Activated CD8-positive, alpha-beta memory T cell treated with anti-CD3 and anti-CD28 coated beads for 24 hours (primary cell): ENCODE data around the gene MVD.

Source experiments
- DNase-seq: peaks from one replicate; pipeline ENCODE4 v3.0.0-alpha.2; 2020

The MVD gene

GRCh38 chr16:88697116-88697830 is 34.4 kb upstream of the MVD start:
- no peak for DNase-seq

DNA sequence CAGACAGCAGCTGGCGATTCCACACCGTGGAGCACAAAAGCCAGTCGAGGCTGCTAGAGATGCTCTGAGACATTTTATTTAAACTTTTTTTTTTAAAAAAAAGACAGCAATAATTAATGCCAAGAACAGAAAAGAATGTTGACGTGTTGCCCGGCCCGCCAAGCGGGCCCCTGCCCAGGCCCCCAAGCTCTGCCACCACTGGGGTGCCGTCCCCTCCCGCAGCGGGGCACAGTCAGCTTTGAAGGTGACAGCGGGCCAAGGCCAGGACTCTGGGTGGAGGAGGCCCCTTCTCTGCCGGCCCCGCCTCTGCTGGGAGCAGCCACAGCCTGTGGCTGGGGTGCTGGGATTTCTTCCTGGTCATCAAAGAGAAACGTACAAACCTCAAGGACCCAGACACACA is 33.5 kb upstream of the MVD start:
- no peak for DNase-seq

- no peak for DNase-seq
Observed at GRCh38 chr16:88695753-88696152, 32.9 kb upstream of the MVD start.

DNA sequence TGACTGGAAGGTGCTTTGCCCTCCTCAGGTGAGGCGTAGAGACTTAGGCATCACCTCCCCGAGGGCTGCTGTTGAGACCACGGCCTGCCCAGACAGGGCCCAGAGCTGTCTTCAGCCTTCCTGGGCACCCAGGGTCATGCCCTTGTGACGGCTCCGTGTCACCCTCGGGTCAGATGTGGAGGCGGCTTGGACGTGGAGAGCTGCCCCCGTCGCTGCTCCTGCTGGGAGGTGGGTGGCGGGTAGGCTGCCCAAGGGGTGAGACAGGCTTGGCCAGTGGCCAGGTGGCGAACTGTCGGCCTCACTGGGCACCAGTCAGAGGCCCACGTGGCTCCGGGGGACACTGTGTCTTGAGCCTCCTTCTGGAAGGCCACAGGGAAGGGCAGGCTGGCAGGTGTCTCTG is 32.3 kb upstream of the MVD start:
- DNase-seq: no peak

DNA sequence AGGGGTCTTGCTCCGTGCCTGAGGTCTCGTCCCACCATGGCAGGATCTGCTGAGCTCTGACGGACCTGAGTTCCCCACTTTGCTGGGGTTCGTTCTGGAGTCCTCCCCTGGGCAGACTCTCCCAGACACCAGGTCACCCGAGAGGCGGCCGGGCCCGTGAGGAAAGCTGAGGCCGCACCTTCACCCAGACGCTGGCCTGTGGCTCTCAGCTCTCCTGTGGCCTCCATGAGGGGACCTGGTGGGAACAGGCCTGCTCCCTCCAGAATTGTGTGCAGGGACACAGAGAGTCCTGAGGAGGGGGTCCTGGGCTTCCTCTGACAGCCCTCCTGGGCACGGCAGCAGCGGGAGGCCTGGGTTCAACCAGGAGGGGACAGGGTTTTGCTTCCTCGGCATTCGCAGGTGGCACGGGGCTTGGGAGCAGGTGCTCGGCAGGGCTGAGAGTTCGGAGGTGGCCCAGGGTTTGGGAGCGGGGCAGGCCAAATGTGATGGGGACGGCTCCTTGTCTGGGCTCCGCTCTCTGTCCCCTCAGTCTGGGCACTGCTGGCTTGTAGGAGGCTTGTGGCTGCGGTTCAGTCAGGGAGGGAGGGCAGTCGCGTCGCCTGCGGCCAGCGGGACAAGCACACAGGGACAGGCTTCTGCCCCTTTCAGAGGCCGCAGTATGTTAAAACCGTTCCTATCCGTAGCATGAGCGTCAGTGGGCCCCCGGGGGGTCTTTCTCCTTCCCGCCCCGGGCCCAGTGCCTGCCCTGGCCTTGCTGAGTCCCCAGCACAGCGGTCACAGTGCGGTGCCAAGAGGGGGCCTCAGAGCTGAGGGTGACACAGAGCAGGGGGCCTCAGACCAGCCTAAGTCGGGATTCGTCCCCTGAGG is 31.6 kb upstream of the MVD start:
- no peak for DNase-seq

GRCh38 chr16:88693420-88694177 is 30.7 kb upstream of the MVD start:
- DNase-seq: no peak

DNA sequence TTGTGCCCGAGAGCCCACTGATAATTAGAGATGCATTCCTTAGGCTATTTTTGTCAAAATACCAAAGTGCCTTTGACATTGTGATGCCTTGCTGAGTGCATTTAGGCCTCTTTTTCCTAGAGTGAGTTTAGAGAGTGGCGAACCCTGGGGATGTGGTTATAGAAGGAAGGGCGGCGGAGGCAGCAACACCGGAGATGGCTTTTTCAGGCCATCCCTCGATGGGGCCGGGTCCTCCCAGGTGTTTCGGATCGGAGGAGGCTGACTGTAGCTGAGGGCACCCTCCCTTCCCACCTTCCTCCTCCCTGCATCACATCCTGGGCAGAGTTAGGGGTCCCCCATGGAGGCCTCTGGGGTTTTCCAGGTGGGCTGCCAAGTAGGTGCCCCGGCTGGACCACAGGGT is 30.0 kb upstream of the MVD start:
- no peak for DNase-seq

- no peak for DNase-seq
Observed at GRCh38 chr16:88691924-88692560, 29.2 kb upstream of the MVD start.

GRCh38 chr16:88691129-88691813 is 28.4 kb upstream of the MVD start:
- no peak for DNase-seq

- no peak for DNase-seq
Observed at GRCh38 chr16:88690341-88691128, 27.6 kb upstream of the MVD start.

- no peak for DNase-seq
Observed at GRCh38 chr16:88688013-88688778, 25.3 kb upstream of the MVD start.

GRCh38 chr16:88687676-88688012 is 24.8 kb upstream of the MVD start:
- DNase-seq: no peak

GRCh38 chr16:88687254-88687576 is 24.3 kb upstream of the MVD start:
- DNase-seq: no peak

DNA sequence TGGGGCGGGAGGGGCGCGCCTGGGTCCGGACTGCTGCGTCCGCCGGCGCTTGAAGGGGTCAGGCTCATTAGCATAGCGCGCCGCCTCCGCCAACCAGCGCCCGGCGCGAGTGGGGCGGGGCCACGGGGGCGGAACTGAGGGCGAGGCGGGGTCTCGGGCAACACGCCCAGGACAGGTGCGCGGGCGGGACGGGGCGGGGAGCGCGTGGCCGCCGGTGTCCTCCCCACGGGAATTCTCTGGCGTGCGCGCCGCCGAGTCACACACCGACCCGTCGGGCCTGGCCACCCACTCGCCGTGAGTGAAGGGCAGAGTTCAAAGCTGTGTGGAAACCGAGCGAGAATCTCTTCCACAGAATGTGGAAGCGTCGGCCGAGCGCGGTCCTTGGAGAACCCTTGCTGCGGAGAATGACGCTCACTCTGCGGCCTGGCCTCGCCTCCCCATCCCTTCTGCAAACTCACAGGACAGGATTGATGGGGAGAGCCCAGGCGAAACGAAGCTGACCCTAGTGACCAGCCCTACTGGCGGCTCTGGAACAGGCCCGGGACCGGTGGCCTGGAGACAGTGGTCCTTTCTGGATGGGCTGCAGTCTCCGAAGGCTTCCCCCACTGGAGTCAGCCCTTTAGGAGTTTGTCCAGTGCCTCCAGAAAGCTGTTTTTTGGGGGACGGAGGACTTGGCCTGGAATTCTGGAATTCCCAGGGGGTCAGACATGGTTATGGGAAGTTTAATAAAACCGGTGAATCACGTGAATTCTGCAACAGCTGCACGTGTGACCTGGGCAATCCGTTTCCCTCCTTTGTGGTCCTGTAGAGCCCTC is 23.8 kb upstream of the MVD start, which contains the start of gene SNAI3:
SNAI3 (minus strand) TSS at position 69 of the 815 bp plus-strand sequence. CDS start 101 bp downstream, outside the sequence.
- DNase-seq: peak; percentile 95

- no peak for DNase-seq
Observed at GRCh38 chr16:88686062-88686438, 23.2 kb upstream of the MVD start.

- peak; percentile 82 for DNase-seq
Observed at GRCh38 chr16:88685156-88686061, 22.5 kb upstream of the MVD start.

DNA sequence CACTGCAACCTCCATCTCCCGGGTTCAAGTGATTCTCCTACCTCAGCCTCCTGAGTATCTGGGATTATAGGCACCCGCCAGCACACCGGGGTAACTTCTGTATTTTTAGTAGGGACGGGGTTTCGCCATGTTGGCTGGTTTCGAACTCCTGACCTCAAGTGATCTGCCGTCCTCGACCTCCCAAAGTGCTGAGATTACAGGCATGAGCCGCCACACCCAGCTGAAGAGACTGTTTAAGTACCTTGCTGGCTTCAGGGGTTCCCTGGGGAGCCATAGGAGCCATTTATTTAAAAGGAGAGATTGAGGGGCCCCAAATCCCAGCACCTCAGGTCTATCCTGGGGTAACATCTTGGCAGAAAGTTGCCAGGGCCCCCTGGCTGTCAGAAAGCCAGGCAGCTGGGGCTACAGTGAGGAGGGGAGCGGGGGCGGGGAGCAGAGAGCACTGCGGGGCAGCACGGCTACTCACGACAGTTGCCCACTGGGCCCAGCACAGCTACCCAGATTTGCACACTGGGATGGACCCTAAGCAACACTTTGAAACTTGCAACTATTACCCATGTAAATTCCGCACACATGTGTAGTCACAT is 21.8 kb upstream of the MVD start:
- DNase-seq: no peak

- peak; percentile 86 for DNase-seq
Observed at GRCh38 chr16:88681709-88682451, 19.0 kb upstream of the MVD start.
